ENCODE results near the gene CTPS2. TPM values are rescaled to one million over a fixed set of nuclear protein-coding genes. Genes with fewer than 3 reads are reported as not detected.

The CTPS2 gene
- total RNA-seq, 1 donor from 2014 or later: 16.4 TPM

- TF ChIP-seq, protein P1, sequence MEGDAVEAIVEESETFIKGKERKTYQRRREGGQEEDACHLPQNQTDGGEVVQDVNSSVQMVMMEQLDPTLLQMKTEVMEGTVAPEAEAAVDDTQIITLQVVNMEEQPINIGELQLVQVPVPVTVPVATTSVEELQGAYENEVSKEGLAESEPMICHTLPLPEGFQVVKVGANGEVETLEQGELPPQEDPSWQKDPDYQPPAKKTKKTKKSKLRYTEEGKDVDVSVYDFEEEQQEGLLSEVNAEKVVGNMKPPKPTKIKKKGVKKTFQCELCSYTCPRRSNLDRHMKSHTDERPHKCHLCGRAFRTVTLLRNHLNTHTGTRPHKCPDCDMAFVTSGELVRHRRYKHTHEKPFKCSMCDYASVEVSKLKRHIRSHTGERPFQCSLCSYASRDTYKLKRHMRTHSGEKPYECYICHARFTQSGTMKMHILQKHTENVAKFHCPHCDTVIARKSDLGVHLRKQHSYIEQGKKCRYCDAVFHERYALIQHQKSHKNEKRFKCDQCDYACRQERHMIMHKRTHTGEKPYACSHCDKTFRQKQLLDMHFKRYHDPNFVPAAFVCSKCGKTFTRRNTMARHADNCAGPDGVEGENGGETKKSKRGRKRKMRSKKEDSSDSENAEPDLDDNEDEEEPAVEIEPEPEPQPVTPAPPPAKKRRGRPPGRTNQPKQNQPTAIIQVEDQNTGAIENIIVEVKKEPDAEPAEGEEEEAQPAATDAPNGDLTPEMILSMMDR (conservative IDR thresholded peaks at IDR 0.05; ENCODE audit: low read depth, low read length): no peak
- no peak for DNase-seq (ENCODE audit: low read depth)
- H3K4me3 ChIP-seq (ENCODE audit: low read depth, low read length): no peak overlapping the region
These were observed 118.7 kb downstream of the CTPS2 start for GRCh38 chrX:16593801-16594200.

GRCh38 chrX:16592194-16592770 lies 120.2 kb downstream of the CTPS2 start:
- no peak overlapping the region for H3K4me3 ChIP-seq (ENCODE audit: low read depth, low read length)
- no peak for DNase-seq (ENCODE audit: low read depth)
- TF ChIP-seq, protein P1 (conservative IDR thresholded peaks at IDR 0.05; ENCODE audit: low read depth, low read length): no peak

GRCh38 chrX:16589826-16590225 lies 122.6 kb downstream of the CTPS2 start:
- DNase-seq (ENCODE audit: low read depth): no peak
- no peak overlapping the region for H3K4me3 ChIP-seq (ENCODE audit: low read depth, low read length)
- TF ChIP-seq, protein P1 (conservative IDR thresholded peaks at IDR 0.05; ENCODE audit: low read depth, low read length): no peak

- TF ChIP-seq, protein P1 (conservative IDR thresholded peaks at IDR 0.05; ENCODE audit: low read depth, low read length): no peak
- H3K4me3 ChIP-seq (ENCODE audit: low read depth, low read length): no peak overlapping the region
- no peak for DNase-seq (ENCODE audit: low read depth)
These were observed 123.3 kb downstream of the CTPS2 start for GRCh38 chrX:16589211-16589610.

- H3K4me3 ChIP-seq (ENCODE audit: low read depth, low read length): no peak overlapping the region
These were observed 124.2 kb downstream of the CTPS2 start for GRCh38 chrX:16588266-16588665.

DNA sequence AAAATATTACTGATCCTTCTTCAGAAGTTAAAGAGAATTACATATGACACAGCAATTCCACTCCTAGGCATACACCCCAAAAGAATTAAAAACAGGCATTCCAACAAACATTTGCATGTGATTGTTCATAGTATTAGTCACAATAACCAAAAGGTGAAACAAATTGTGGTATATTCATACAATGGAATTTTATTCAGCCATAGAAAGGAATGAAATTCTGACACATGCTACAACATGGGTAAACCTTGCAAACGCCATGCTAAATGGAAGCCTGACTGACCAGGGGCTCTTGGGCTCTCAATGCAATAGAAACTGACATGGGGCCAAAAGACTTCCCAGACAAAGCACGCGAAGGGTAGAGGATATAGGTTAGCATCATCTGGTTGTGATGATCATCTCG lies 124.6 kb downstream of the CTPS2 start:
- TF ChIP-seq, protein P1 (conservative IDR thresholded peaks at IDR 0.05; ENCODE audit: low read depth, low read length): no peak
- no peak overlapping the region for H3K4me3 ChIP-seq (ENCODE audit: low read depth, low read length)
- DNase-seq (ENCODE audit: low read depth): no peak

More at GRCh38 chrX:16588266-16588665, 124.2 kb downstream of the CTPS2 start:
- TF ChIP-seq, protein P1 (conservative IDR thresholded peaks at IDR 0.05; ENCODE audit: low read depth, low read length): no peak
- no peak for DNase-seq (ENCODE audit: low read depth)
